ENCODE data around the gene TNK1. TPM values are rescaled to one million over a fixed set of nuclear protein-coding genes. Genes with fewer than 3 reads are reported as not detected.

The TNK1 gene
- total and polyA plus RNA-seq, 2 experiments from 2014 or later = 6.1 to 8.9 TPM

GRCh38 chr17:7391307-7391706 lies 10.4 kb downstream of the TNK1 start:
- H3K9me3 Mint-ChIP-seq = no peaks in the 10 kb centered on the region
- no peaks in the 10 kb centered on the region for H3K79me2 ChIP-seq (replicated peaks; ENCODE audit: insufficient read depth)
- H3K4me1 ChIP-seq (ENCODE audit: insufficient read depth) = no peaks in the 10 kb centered on the region; the same call in 1 of the 2 replicates
- no peak overlapping the region for H3K27ac ChIP-seq (ENCODE audit: low read depth)
- H3F3A ChIP-seq (replicated peaks; ENCODE audit: low read depth) = peaks cover 21% of the 10 kb centered on the region; the same call in 1 of the 2 replicates
- H3K4me1 Mint-ChIP-seq = peaks cover 25% of the 10 kb centered on the region
- H3K4me2 ChIP-seq = no peak overlapping the region
- no peak overlapping the region for H3K27ac Mint-ChIP-seq
- DNase-seq (ENCODE audit: low spot score) = no peak
- no peaks in the 10 kb centered on the region for H3K27me3 ChIP-seq (ENCODE audit: insufficient read depth)
- H3K9me2 ChIP-seq (ENCODE audit: insufficient read depth) = no peaks in the 10 kb centered on the region
- H3K27me3 Mint-ChIP-seq (ENCODE audit: insufficient read depth, low read depth, poor library complexity) = peaks cover 16% of the 10 kb centered on the region
- H3K4me3 Mint-ChIP-seq = no peak overlapping the region; the same call in 2 of the 3 replicates
- peaks cover 12% of the 10 kb centered on the region for H4K20me1 ChIP-seq (replicated peaks; ENCODE audit: insufficient read depth)
- no peak for ATAC-seq
- peaks cover 4% of the 10 kb centered on the region for H3K36me3 ChIP-seq (ENCODE audit: insufficient read depth)
- no peak overlapping the region for H2AFZ ChIP-seq
- TF ChIP-seq EZH2phosphoT487 (IDR thresholded peaks at IDR 0.05; ENCODE audit: unreplicated experiment) (no peak), ZNF331 (CRISPR knock-in tag; IDR thresholded peaks at IDR 0.05; ENCODE audit: low read depth) (no peak), REST (IDR thresholded peaks at IDR 0.05; ENCODE audit: unreplicated experiment) (no peak), NANOG (IDR thresholded peaks at IDR 0.05; ENCODE audit: borderline replicate concordance) (no peak)
- H3K4me3 ChIP-seq = no peak overlapping the region
- H3K36me3 Mint-ChIP-seq (ENCODE audit: low read depth) = peaks cover 31% of the 10 kb centered on the region

- Histone ChIP-seq H4K20me1 (replicated peaks; ENCODE audit: insufficient read depth) (peaks cover 12% of the 10 kb centered on the region), H3K27ac (ENCODE audit: low read depth) (no peak overlapping the region), H2AFZ (peak overlapping the region; percentile 32; the same call in 1 of the 2 replicates), H3K79me2 (replicated peaks; ENCODE audit: insufficient read depth) (no peaks in the 10 kb centered on the region), H3K27me3 (ENCODE audit: insufficient read depth) (no peaks in the 10 kb centered on the region), H3K9me2 (ENCODE audit: insufficient read depth) (no peaks in the 10 kb centered on the region), H3K36me3 (ENCODE audit: insufficient read depth) (peaks cover 4% of the 10 kb centered on the region), H3F3A (replicated peaks; ENCODE audit: low read depth) (peaks cover 21% of the 10 kb centered on the region; the same call in 1 of the 2 replicates), H3K4me1 (ENCODE audit: insufficient read depth) (no peaks in the 10 kb centered on the region; the same call in 1 of the 2 replicates), H3K4me3 (peak overlapping the region; percentile 91), H3K4me2 (peak overlapping the region; percentile 98)
- H3K9me3 Mint-ChIP-seq = no peaks in the 10 kb centered on the region
- H3K4me3 Mint-ChIP-seq = peak overlapping the region; percentile 87
- DNase-seq (ENCODE audit: low spot score) (peak; percentile 47), ATAC-seq (peak; percentile 24)
- no peak overlapping the region for H3K27ac Mint-ChIP-seq
- peaks cover 25% of the 10 kb centered on the region for H3K4me1 Mint-ChIP-seq
- H3K27me3 Mint-ChIP-seq (ENCODE audit: insufficient read depth, low read depth, poor library complexity) = peaks cover 16% of the 10 kb centered on the region
- H3K36me3 Mint-ChIP-seq (ENCODE audit: low read depth) = peaks cover 31% of the 10 kb centered on the region
- TF ChIP-seq STAT1 (IDR thresholded peaks at IDR 0.05; ENCODE audit: unreplicated experiment) (no peak), NANOG (IDR thresholded peaks at IDR 0.05; ENCODE audit: borderline replicate concordance) (no peak)
These were observed 12.1 kb downstream of the TNK1 start for GRCh38 chr17:7392696-7393612.
